SK-N-SH (cell line): ENCODE results near the gene C19orf18. TPM values are rescaled to one million over a fixed set of nuclear protein-coding genes. Genes with fewer than 3 reads are reported as not detected.

Experiments
- CTCF ChIA-PET: fragments of 300-600, 350-600 bp; formaldehyde crosslinking; extraction: SDS; loops from one replicate; lab custom pipeline; 2021; lab: Yijun Ruan, JAX
- POLR2A ChIA-PET: fragments of 350-600 bp; sonication (Branson Sonifier 250); formaldehyde crosslinking; extraction: SDS; loops from one replicate; lab custom pipeline; 2020; ENCODE audit warnings: antibody characterized with exemption, inconsistent platforms; lab: Yijun Ruan, JAX
- DNase-seq: peaks from one replicate; pipeline ENCODE4 v3.0.0; 2012
- H2AFZ ChIP-seq: fragments of 200-600 bp; sonication (generic); 2 replicates; pipeline ENCODE4 v1.8.1; 2016; ENCODE audit warnings: antibody characterized with exemption, mild to moderate bottlenecking, low read depth
- H3F3A ChIP-seq: fragments of 200-600 bp; sonication (generic); replicated peaks from 2 replicates; pipeline ENCODE3; 2016; ENCODE audit warnings: antibody characterized with exemption, mild to moderate bottlenecking; ENCODE audit not compliant: insufficient read depth
- H3K27ac ChIP-seq, 2 experiments: fragments of 200-500 bp in 1 of 2; fragments of 200-600 bp in 1 of 2; sonication (Bioruptor generic) in 1 of 2; sonication (generic), shearing (Covaris generic) in 1 of 2; 2 replicates each; pipeline versions ENCODE4 v1.5.1 to v1.6.1; 2014 to 2016; ENCODE audit warnings: low read depth in 2 of 2, inconsistent platforms in 1 of 2, low read length in 1 of 2, mild to moderate bottlenecking in 1 of 2, mixed read lengths in 1 of 2
- H3K27me3 ChIP-seq: fragments of 200-600 bp; sonication (generic), shearing (Covaris generic); 2 replicates; pipeline ENCODE4 v1.6.1; 2016; ENCODE audit warnings: mixed run types; ENCODE audit not compliant: insufficient read depth
- H3K36me3 ChIP-seq, 2 experiments: fragments of 200-500 bp in 1 of 2; fragments of 200-600 bp in 1 of 2; sonication (Bioruptor generic) in 1 of 2; sonication (generic) in 1 of 2; replicated peaks in 1 of 2; 2 replicates each; pipeline versions ENCODE3 to v1.5.1; 2014 to 2016; ENCODE audit warnings: low read length in 1 of 2, mild to moderate bottlenecking in 1 of 2; ENCODE audit not compliant: insufficient read depth in 2 of 2, control insufficient read depth in 1 of 2
- H3K4me1 ChIP-seq, 2 experiments: fragments of 200-500 bp in 1 of 2; fragments of 200-600 bp in 1 of 2; sonication (Bioruptor generic) in 1 of 2; sonication (generic), shearing (Covaris generic) in 1 of 2; 2 replicates each; pipeline versions ENCODE4 v1.5.1 to v1.6.1; 2014 to 2016; ENCODE audit warnings: low read depth in 1 of 2, low read length in 1 of 2, mixed run types in 1 of 2; ENCODE audit not compliant: insufficient read depth in 2 of 2, control insufficient read depth in 1 of 2
- H3K4me2 ChIP-seq: fragments of 200-600 bp; sonication (generic), shearing (Covaris generic); 2 replicates; pipeline ENCODE4 v1.6.1; 2017; ENCODE audit warnings: mixed run types
- H3K4me3 ChIP-seq, 2 experiments: fragments of 200-500 bp in 1 of 2; fragments of 200-600 bp in 1 of 2; sonication (Bioruptor generic) in 1 of 2; sonication (generic), shearing (Covaris generic) in 1 of 2; 2 replicates each; pipeline versions ENCODE4 v1.5.1 to v1.8.1; 2014 to 2016; ENCODE audit warnings: low read depth in 2 of 2, inconsistent platforms in 1 of 2, low read length in 1 of 2, mild to moderate bottlenecking in 1 of 2, mixed read lengths in 1 of 2, moderate library complexity in 1 of 2
- H3K79me2 ChIP-seq: fragments of 200-600 bp; sonication (generic); 2 replicates; pipeline ENCODE4 v1.8.1; 2017; ENCODE audit warnings: mild to moderate bottlenecking; ENCODE audit not compliant: insufficient read depth
- H3K9ac ChIP-seq: fragments of 200-600 bp; sonication (generic); 2 replicates; pipeline ENCODE4 v1.6.1; 2017; ENCODE audit warnings: mixed run types
- H3K9me2 ChIP-seq: fragments of 200-600 bp; sonication (generic); 2 replicates; pipeline ENCODE4 v1.6.1; 2017; ENCODE audit warnings: mixed run types
- H3K9me3 ChIP-seq: fragments of 200-600 bp; sonication (generic); 2 replicates; pipeline ENCODE4 v1.6.1; 2017; ENCODE audit warnings: mixed run types, mild to moderate bottlenecking, moderate library complexity
- H4K20me1 ChIP-seq: fragments of 200-600 bp; sonication (generic); 2 replicates; pipeline ENCODE4 v1.6.1; 2017; ENCODE audit warnings: mild to moderate bottlenecking, mixed run types; ENCODE audit not compliant: insufficient read depth
- CHD2 ChIP-seq: fragments of 150-350 bp; IDR thresholded peaks from 2 replicates; pipeline ENCODE4 v1.6.1; 2018; ENCODE audit warnings: low read length; ENCODE audit not compliant: partially characterized antibody
- FOXM1 ChIP-seq: IDR thresholded peaks from 2 replicates; pipeline ENCODE4 v1.4.0; 2012; ENCODE audit warnings: low read depth, mild to moderate bottlenecking
- GABPA ChIP-seq: IDR thresholded peaks from 2 replicates; pipeline ENCODE4 v1.4.0; 2012; ENCODE audit warnings: low read depth, mild to moderate bottlenecking
- MAX ChIP-seq: IDR thresholded peaks from 2 replicates; pipeline ENCODE4 v1.4.0; 2012; ENCODE audit warnings: low read depth
- MXI1 ChIP-seq: IDR thresholded peaks from 2 replicates; pipeline ENCODE4 v1.6.1; 2012; ENCODE audit warnings: mild to moderate bottlenecking, low read depth, low read length, improper control_type of control experiment
- NFIC ChIP-seq: IDR thresholded peaks from 2 replicates; pipeline ENCODE4 v1.4.0; 2012; ENCODE audit warnings: borderline replicate concordance
- NRF1 ChIP-seq: IDR thresholded peaks from 2 replicates; pipeline ENCODE4 v1.6.1; 2012; ENCODE audit warnings: low read depth, mild to moderate bottlenecking, low read length
- RAD21 ChIP-seq: IDR thresholded peaks from 2 replicates; pipeline ENCODE4 v1.6.1; 2012; ENCODE audit warnings: mild to moderate bottlenecking, low read length
- SMC3 ChIP-seq: IDR thresholded peaks from 2 replicates; pipeline ENCODE4 v1.6.1; 2012; ENCODE audit warnings: low read depth, low read length, improper control_type of control experiment
- TAF1 ChIP-seq: IDR thresholded peaks from 2 replicates; pipeline ENCODE4 v1.6.1; 2012; ENCODE audit warnings: low read depth, mild to moderate bottlenecking, low read length, moderate library complexity, borderline replicate concordance
- TEAD4 ChIP-seq: IDR thresholded peaks from 2 replicates; pipeline ENCODE4 v1.4.0; 2012; ENCODE audit warnings: mild to moderate bottlenecking, borderline replicate concordance; ENCODE audit not compliant: insufficient read depth
- USF1 ChIP-seq: IDR thresholded peaks from 2 replicates; pipeline ENCODE4 v1.4.0; 2012; ENCODE audit warnings: low read depth, borderline replicate concordance
- WGBS: methylation state at CpG from one replicate; pipeline ENCODE4 v1.1.6; 2017; ENCODE audit warnings: low lambda C conversion rate; 5-methylcytosine and 5-hydroxymethylcytosine counted together
- polyA plus RNA-seq, 3 experiments: library from polyadenylated mRNA; depleted of rRNA; stranded (reverse); fragments of >200 nt; gene quantifications; 2 replicates each; pipeline ENCODE4 v1.2.3, GENCODE V29; 2012

C19orf18 gene
- not detected in 2 replicates for polyA plus RNA-seq (2012; rRNA removed)
- 0.04 and 0.05 TPM in 2 replicates for polyA plus RNA-seq (2012; cell fraction: cytosol; rRNA removed)
- polyA plus RNA-seq (2012; cell fraction: nucleus; rRNA removed) = 0.10 TPM in 1 of 2 replicates, not detected in the other

DNA sequence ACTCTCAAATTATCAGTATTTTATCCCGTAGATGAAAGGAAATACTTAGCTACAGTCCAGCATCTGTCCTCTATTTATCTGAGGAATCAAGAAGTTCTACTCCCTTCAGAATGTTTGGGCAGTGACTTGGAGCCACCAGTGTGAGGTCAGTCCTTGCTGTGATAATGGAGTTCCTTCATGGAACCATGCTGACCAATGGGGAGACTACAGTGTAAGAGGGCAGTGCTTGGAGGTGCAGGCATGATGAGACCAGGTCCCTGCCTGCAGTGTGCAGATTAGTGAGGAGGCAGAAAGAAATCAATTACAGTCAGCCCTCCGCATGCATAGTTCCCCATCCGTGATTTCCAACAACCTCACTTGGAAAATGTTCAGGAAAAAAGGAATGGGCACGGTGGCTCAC is at the start of gene C19orf18:
Gene C19orf18 (minus strand): TSS at position 101 of the 400 bp plus-strand sequence. CDS start 102 bp downstream, outside the sequence.
- POLR2A ChIA-PET = no interaction called here
- Histone ChIP-seq H2AFZ (no peak within 1 kb of the TSS), H3K36me3 (peaks cover 11% of the 10 kb centered on the region in 2 experiments), H4K20me1 (no peaks in the 10 kb centered on the region), H3K4me1 (no peaks in the 10 kb centered on the region), H3K9ac (no peak within 1 kb of the TSS), H3K4me2 (no peak within 1 kb of the TSS), H3K9me3 (peaks cover 38% of the 10 kb centered on the region), H3K9me2 (no peaks in the 10 kb centered on the region)
- TF ChIP-seq RAD21 (no peak), TAF1 (no peak), FOXM1 (no peak), GABPA (no peak), MXI1 (no peak), USF1 (no peak), NRF1 (no peak), CHD2 (no peak), MAX (no peak), SMC3 (no peak), TEAD4 (no peak)
- TF ChIP-seq, all 33 proteins: peak for 0
- Histone ChIP-seq H3K79me2 (no peaks in the 10 kb centered on the region), H3K27me3 (no peaks in the 10 kb centered on the region), H3F3A (peaks cover 4% of the 10 kb centered on the region), H3K4me3 (no peak within 1 kb of the TSS), H3K27ac (no peak within 1 kb of the TSS)
- 74% methylated on average over 4 of the region's 4 CpGs for WGBS
- CTCF ChIA-PET = interaction anchor here (0.7 kb wide), 1 partner anchor 443 kb away, joined by 3 read pairs; no protein-coding TSS in a partner anchor
- DNase-seq = no peak

DNA sequence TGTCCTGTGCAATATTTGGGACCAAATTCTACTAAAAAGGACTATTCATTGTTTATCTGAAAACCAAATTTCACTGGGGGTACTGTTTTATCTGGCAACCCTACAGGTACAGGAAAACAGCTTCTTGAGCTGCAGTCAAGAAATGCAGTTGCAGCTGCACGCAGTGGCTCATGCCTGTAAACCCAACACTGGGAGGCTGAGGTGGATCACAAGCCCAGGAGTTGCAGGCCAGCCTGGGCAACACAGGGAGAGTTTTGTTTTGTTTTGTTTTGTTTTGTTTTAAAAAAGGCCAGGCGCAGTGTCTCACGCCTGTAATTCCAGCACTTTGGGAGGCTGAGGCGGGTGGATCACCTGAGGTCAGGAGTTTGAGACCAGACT is 47.9 kb upstream of the C19orf18 start:
- H3K9me2 ChIP-seq = no peaks in the 10 kb centered on the region
- no peak overlapping the region for H3K4me2 ChIP-seq
- H3K27ac ChIP-seq = no peak overlapping the region
- TF ChIP-seq NFIC (no peak), NRF1 (no peak), MAX (no peak)
- no peak for DNase-seq
- POLR2A ChIA-PET = no interaction called here
- H2AFZ ChIP-seq = no peak overlapping the region
- no peak overlapping the region for H3K9ac ChIP-seq
- H3K4me3 ChIP-seq = no peak overlapping the region
- WGBS = 28% methylated on average over 4 of the region's 4 CpGs
- H3K27me3 ChIP-seq = no peaks in the 10 kb centered on the region
- H3K9me3 ChIP-seq = no peaks in the 10 kb centered on the region
- CTCF ChIA-PET = interaction anchor here (1.3 kb wide), 1 partner anchor 133 kb away, joined by 5 read pairs; no protein-coding TSS in a partner anchor
- no peaks in the 10 kb centered on the region for H3K79me2 ChIP-seq
- no peaks in the 10 kb centered on the region for H3K4me1 ChIP-seq
- H3K36me3 ChIP-seq = no peaks in the 10 kb centered on the region
- no peaks in the 10 kb centered on the region for H3F3A ChIP-seq
- no peaks in the 10 kb centered on the region for H4K20me1 ChIP-seq
